HCT116 (cell line): ENCODE results near the gene NOSIP. TPM values are rescaled to one million over a fixed set of nuclear protein-coding genes. Genes with fewer than 3 reads are reported as not detected.

Experiments used
- ATAC-seq: fragments of 200-7000 bp; cut with Tn5 transposase; 2 replicates; pipeline ENCODE4 v1.9.1; 2020; ENCODE audit warnings: mild to moderate bottlenecking, moderate library complexity
- BruUV-seq: library from RNA; stranded (reverse); fragments of 400-500 nt; replicated peaks from 2 replicates; lab custom pipeline; 2021; lab: Mats Ljungman, UMichigan
- CTCF ChIA-PET: fragments of 300-600 bp; sonication (Branson Sonifier 250); formaldehyde crosslinking; loops from one replicate; lab custom pipeline; 2021; ENCODE audit warnings: antibody characterized with exemption; lab: Charles Lee
- POLR2A ChIA-PET: fragments of 300-600, 350-600 bp; sonication (Branson Sonifier 250); formaldehyde crosslinking; loops from one replicate; lab custom pipeline; 2021; ENCODE audit warnings: antibody characterized with exemption; lab: Charles Lee
- RAD21 ChIA-PET, 2 experiments: fragments of 300-600 bp; sonication (Branson Sonifier 250); formaldehyde crosslinking; loops; one replicate each; lab custom pipeline; 2023; ENCODE audit warnings: low total read pairs in 2 of 2; ENCODE audit not compliant: uncharacterized antibody in 2 of 2, unreplicated experiment in 2 of 2, low non-redundant PET in 1 of 2; lab: Charles Lee
- DNase-seq: peaks from one replicate; pipeline ENCODE4 v3.0.0-alpha.2; 2010; ENCODE audit warnings: low read depth, low spot score
- H2AFZ ChIP-seq: fragments of 200-600 bp; shearing (Covaris generic), sonication (generic); 2 replicates; pipeline ENCODE4 v1.6.1; 2017; ENCODE audit warnings: low read depth, mixed run types, mixed read lengths, antibody characterized with exemption, low read length; ENCODE audit not compliant: poor library complexity, severe bottlenecking
- H3K27ac ChIP-seq: 2 replicates; pipeline ENCODE4 v1.5.1; 2012; ENCODE audit warnings: low read depth, low read length
- H3K27me3 ChIP-seq: fragments of 200-600 bp; sonication (generic); 2 replicates; pipeline ENCODE4 v1.6.1; 2016; ENCODE audit warnings: mixed run types, low read length, mixed read lengths; ENCODE audit not compliant: insufficient read depth
- H3K36me3 ChIP-seq, 2 experiments: fragments of 200-500 bp in 1 of 2; fragments of 200-600 bp in 1 of 2; sonication (Bioruptor generic) in 1 of 2; sonication (generic) in 1 of 2; 2 replicates each; pipeline versions ENCODE4 v1.5.1 to v1.6.1; 2014 to 2016; ENCODE audit warnings: low read length in 2 of 2, inconsistent platforms in 1 of 2, mixed read lengths in 1 of 2, mixed run types in 1 of 2; ENCODE audit not compliant: insufficient read depth in 2 of 2, control insufficient read depth in 1 of 2
- H3K4me1 ChIP-seq, 2 experiments: fragments of 200-600 bp in 1 of 2; sonication (generic) in 1 of 2; 2 replicates each; pipeline versions ENCODE4 v1.5.1 to v1.6.1; 2012 to 2017; ENCODE audit warnings: low read length in 2 of 2, inconsistent platforms in 1 of 2, mild to moderate bottlenecking in 1 of 2, mixed read lengths in 1 of 2, mixed run types in 1 of 2, moderate library complexity in 1 of 2; ENCODE audit not compliant: insufficient read depth in 2 of 2, control insufficient read depth in 1 of 2
- H3K4me2 ChIP-seq: fragments of 200-600 bp; sonication (generic); 2 replicates; pipeline ENCODE4 v1.6.1; 2017; ENCODE audit warnings: mixed run types, low read length, mixed read lengths
- H3K4me3 ChIP-seq, 2 experiments: fragments of 200-600 bp in 1 of 2; sonication (generic) in 1 of 2; replicated peaks in 1 of 2; 2 replicates each; pipeline ENCODE4 v1.5.1; 2011 to 2016; ENCODE audit warnings: low read length in 2 of 2, control low read depth in 1 of 2, low read depth in 1 of 2, mild to moderate bottlenecking in 1 of 2, mixed read lengths in 1 of 2, mixed run types in 1 of 2
- H3K79me2 ChIP-seq: fragments of 200-600 bp; sonication (generic); 2 replicates; pipeline ENCODE4 v1.6.1; 2017; ENCODE audit warnings: mild to moderate bottlenecking, mixed run types, low read length, moderate library complexity, mixed read lengths; ENCODE audit not compliant: insufficient read depth
- H3K9ac ChIP-seq: fragments of 200-600 bp; sonication (generic); 2 replicates; pipeline ENCODE4 v1.6.1; 2016; ENCODE audit warnings: low read length, mixed read lengths
- H3K9me2 ChIP-seq: fragments of 200-600 bp; sonication (generic), shearing (Covaris generic); 2 replicates; pipeline ENCODE4 v1.6.1; 2017; ENCODE audit warnings: mixed run types, mild to moderate bottlenecking, moderate library complexity; ENCODE audit not compliant: insufficient read depth
- H3K9me3 ChIP-seq, 2 experiments: fragments of 200-500 bp in 1 of 2; fragments of 200-600 bp in 1 of 2; sonication (Bioruptor generic) in 1 of 2; sonication (generic) in 1 of 2; 2 replicates each; pipeline ENCODE4 v1.6.1; 2014 to 2017; ENCODE audit warnings: low read length in 2 of 2, mixed read lengths in 2 of 2, inconsistent platforms in 1 of 2, low read depth in 1 of 2, mild to moderate bottlenecking in 1 of 2, mixed run types in 1 of 2, moderate library complexity in 1 of 2; ENCODE audit not compliant: control insufficient read depth in 1 of 2, insufficient read depth in 1 of 2
- H4K20me1 ChIP-seq: fragments of 200-600 bp; sonication (generic), shearing (Covaris generic); 2 replicates; pipeline ENCODE4 v1.6.1; 2017; ENCODE audit warnings: mixed run types, mild to moderate bottlenecking, moderate library complexity; ENCODE audit not compliant: insufficient read depth
- ATF3 ChIP-seq: IDR thresholded peaks from 2 replicates; pipeline ENCODE4 v1.6.1; 2012
- CBX3 ChIP-seq: IDR thresholded peaks from 2 replicates; pipeline ENCODE4 v1.6.1; 2012; ENCODE audit warnings: low read depth
- CEBPB ChIP-seq: IDR thresholded peaks from 2 replicates; pipeline ENCODE4 v1.6.1; 2012; ENCODE audit warnings: low read depth
- EGR1 ChIP-seq: IDR thresholded peaks from 2 replicates; pipeline ENCODE4 v1.6.1; 2012; ENCODE audit warnings: low read depth
- EZH2phosphoT487 ChIP-seq: fragments of 200-600 bp; IDR thresholded peaks from 2 replicates; pipeline ENCODE4 v1.6.1; 2018; ENCODE audit warnings: antibody characterized with exemption, borderline replicate concordance
- FOSL1 ChIP-seq: IDR thresholded peaks from 2 replicates; pipeline ENCODE4 v1.6.1; 2012; ENCODE audit warnings: low read depth
- MAX ChIP-seq: IDR thresholded peaks from 2 replicates; pipeline ENCODE4 v1.6.1; 2012
- POLR2A ChIP-seq: IDR thresholded peaks from 2 replicates; pipeline ENCODE4 v1.7.0; 2011; ENCODE audit warnings: borderline replicate concordance; ENCODE audit not compliant: insufficient read depth, insufficient read length; ENCODE audit errors: extremely low read depth
- POLR2AphosphoS5 ChIP-seq: IDR thresholded peaks from 2 replicates; pipeline ENCODE4 v1.6.1; 2011; ENCODE audit warnings: mild to moderate bottlenecking, low read depth, low read length, moderate library complexity
- RAD21 ChIP-seq: IDR thresholded peaks from 2 replicates; pipeline ENCODE4 v1.6.1; 2012; ENCODE audit warnings: low read depth, mild to moderate bottlenecking
- SIN3A ChIP-seq: IDR thresholded peaks from 2 replicates; pipeline ENCODE4 v1.6.1; 2012; ENCODE audit warnings: low read depth
- SP1 ChIP-seq: IDR thresholded peaks from 2 replicates; pipeline ENCODE4 v1.6.1; 2012; ENCODE audit warnings: low read depth
- SRF ChIP-seq: IDR thresholded peaks from 2 replicates; pipeline ENCODE4 v1.6.1; 2012; ENCODE audit warnings: low read depth
- TCF7L2 ChIP-seq: IDR thresholded peaks from 2 replicates; pipeline ENCODE4 v1.7.0; 2011; ENCODE audit warnings: borderline replicate concordance, inconsistent platforms; ENCODE audit not compliant: insufficient read depth, insufficient read length; ENCODE audit errors: extremely low read depth
- ZFX ChIP-seq: fragments of 450-650 bp; IDR thresholded peaks from 2 replicates; pipeline ENCODE4 v1.6.1; 2017
- ZNF274 ChIP-seq: fragments of 200-500 bp; sonication (Bioruptor generic); IDR thresholded peaks from 2 replicates; pipeline ENCODE4 v1.6.1; 2014; ENCODE audit warnings: mild to moderate bottlenecking, low read depth, low read length, inconsistent platforms
- intact Hi-C: fragments of 100-400 bp; cut with micrococcal nuclease; formaldehyde crosslinking; loops from 2 replicates; pipeline ENCODE4 v1.10.0; 2022
- total RNA-seq: library from RNA; stranded (reverse); gene quantifications from one replicate; pipeline ENCODE4 v1.2.1, GENCODE V29; 2021; ENCODE audit not compliant: unreplicated experiment

The NOSIP gene
- total RNA-seq, 1 experiment from 2014 or later: 133 TPM

- Histone ChIP-seq H2AFZ (no peak overlapping the region), H3K9me2 (no peaks in the 10 kb centered on the region), H3K27ac (0 out of 2 replicates have a peak overlapping the region, but pooled peaks have one; percentile 13), H3K79me2 (peaks cover 96% of the 10 kb centered on the region), H3K4me2 (0 out of 2 replicates have a peak overlapping the region, but pooled peaks have one; percentile 19), H3K36me3 (peaks cover 12 to 17% of the 10 kb centered on the region in 2 experiments), H3K9ac (peak overlapping the region; percentile 18; the same call in 1 of the 2 replicates), H3K27me3 (no peaks in the 10 kb centered on the region), H4K20me1 (no peaks in the 10 kb centered on the region), H3K4me3 (no peak overlapping the region), H3K9me3 (no peaks in the 10 kb centered on the region), H3K4me1 (peaks cover 52 to 81% of the 10 kb centered on the region in 2 experiments)
- DNase-seq (no peak), ATAC-seq (no peak)
- ChIA-PET POLR2A (interaction anchor here (0.7 kb wide), 1 partner anchor 60 kb away, joined by 3 read pairs; no protein-coding TSS in a partner anchor), RAD21 (no interaction called here), CTCF (interaction anchor here (0.8 to 1.0 kb wide), 2 partner anchors 20 to 67 kb away, joined by 3 read pairs; no protein-coding TSS in a partner anchor)
- BruUV-seq: no TSS peak
- intact Hi-C loops: loop anchor here (5.0 kb wide), 1 partner anchor 104 kb away; the partner anchor contains the start of gene PRMT1
- no peak for TF ChIP-seq POLR2A
- TF ChIP-seq CBX3: no peak
- no peak for TF ChIP-seq CEBPB
- TF ChIP-seq ZFX: no peak
- no peak for TF ChIP-seq SRF
- TF ChIP-seq TCF7L2: no peak
- no peak for TF ChIP-seq SP1
- TF ChIP-seq SIN3A: no peak
- TF ChIP-seq MAX: no peak
- no peak for TF ChIP-seq RAD21
- no peak for TF ChIP-seq EZH2phosphoT487
- TF ChIP-seq ATF3: no peak
- TF ChIP-seq FOSL1: no peak
- TF ChIP-seq ZNF274: no peak
- TF ChIP-seq EGR1: no peak
- TF ChIP-seq POLR2AphosphoS5: no peak
Measured at GRCh38 chr19:49573425-49573824, 6.9 kb downstream of the NOSIP start.
